ENCODE results near the gene POU2F1.

POU2F1 gene

DNA sequence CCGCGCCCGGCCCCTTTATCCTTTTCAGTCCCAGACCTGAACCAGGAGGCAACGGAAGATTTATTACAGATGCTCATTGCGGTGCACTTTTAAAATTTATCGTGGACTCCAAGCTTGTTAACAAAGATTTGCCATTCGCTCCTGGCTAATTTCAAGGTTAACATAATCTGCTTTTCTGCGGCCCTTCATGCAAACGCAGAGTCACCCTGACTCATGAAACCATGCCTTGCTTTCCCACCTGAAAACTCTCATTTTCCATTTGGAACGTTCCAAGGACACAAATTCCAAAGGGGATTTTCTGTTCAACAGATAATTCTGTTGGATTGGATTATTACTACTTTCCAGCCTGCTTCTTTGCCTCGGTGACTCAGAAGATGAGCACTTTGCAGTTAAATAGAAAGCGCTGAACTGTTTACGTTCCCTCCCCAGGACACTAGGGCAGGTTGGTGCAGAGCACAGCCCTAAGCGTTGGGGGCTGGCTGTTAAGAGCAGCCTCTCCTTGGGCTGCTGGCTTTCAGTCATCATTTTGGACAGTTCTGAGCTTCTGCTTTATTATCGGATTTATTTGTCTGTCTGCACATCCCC is 246.5 kb downstream of the POU2F1 start:
- Histone ChIP-seq H3K27ac (no peak overlapping the region), H3K4me1 (ENCODE audit: control insufficient read depth in 1 of 2, insufficient read depth in 1 of 2, low read depth in 1 of 2, low read length in 1 of 2) (no peaks in the 10 kb centered on the region), H3K4me3 (ENCODE audit: low read depth in 1 of 2, low read length in 1 of 2) (no peak overlapping the region), H3K36me3 (no peaks in the 10 kb centered on the region), H3K27me3 (no peaks in the 10 kb centered on the region), H3K9me3 (no peaks in the 10 kb centered on the region)
- TF ChIP-seq, protein P1, sequence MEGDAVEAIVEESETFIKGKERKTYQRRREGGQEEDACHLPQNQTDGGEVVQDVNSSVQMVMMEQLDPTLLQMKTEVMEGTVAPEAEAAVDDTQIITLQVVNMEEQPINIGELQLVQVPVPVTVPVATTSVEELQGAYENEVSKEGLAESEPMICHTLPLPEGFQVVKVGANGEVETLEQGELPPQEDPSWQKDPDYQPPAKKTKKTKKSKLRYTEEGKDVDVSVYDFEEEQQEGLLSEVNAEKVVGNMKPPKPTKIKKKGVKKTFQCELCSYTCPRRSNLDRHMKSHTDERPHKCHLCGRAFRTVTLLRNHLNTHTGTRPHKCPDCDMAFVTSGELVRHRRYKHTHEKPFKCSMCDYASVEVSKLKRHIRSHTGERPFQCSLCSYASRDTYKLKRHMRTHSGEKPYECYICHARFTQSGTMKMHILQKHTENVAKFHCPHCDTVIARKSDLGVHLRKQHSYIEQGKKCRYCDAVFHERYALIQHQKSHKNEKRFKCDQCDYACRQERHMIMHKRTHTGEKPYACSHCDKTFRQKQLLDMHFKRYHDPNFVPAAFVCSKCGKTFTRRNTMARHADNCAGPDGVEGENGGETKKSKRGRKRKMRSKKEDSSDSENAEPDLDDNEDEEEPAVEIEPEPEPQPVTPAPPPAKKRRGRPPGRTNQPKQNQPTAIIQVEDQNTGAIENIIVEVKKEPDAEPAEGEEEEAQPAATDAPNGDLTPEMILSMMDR (IDR thresholded peaks at IDR 0.05) = no peak

DNA sequence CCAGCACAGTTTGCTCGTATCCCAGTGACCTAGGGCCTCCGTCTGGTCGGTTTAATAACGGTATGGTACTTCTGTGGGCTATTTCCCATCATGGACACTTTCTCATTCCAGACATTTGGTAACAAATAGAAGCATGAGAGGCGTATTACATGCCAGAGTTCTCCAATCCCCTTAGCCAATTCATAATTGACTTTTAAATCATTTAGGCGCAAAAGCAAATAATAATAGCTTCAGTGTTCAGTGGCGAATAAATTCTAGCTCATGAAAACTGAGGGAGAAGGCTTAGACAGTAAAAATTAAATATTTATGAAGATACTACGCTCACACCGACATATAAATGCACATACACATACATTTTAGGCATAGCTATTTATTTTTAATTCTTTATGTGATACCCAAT is 247.1 kb downstream of the POU2F1 start:
- TF ChIP-seq, protein P1 (IDR thresholded peaks at IDR 0.05) = no peak
- H3K27ac ChIP-seq = no peak overlapping the region
- no peak overlapping the region for H3K4me3 ChIP-seq (ENCODE audit: low read depth in 1 of 2, low read length in 1 of 2)
- H3K27me3 ChIP-seq = no peaks in the 10 kb centered on the region
- no peaks in the 10 kb centered on the region for H3K4me1 ChIP-seq (ENCODE audit: control insufficient read depth in 1 of 2, insufficient read depth in 1 of 2, low read depth in 1 of 2, low read length in 1 of 2)
- H3K9me3 ChIP-seq = no peaks in the 10 kb centered on the region
- H3K36me3 ChIP-seq = no peaks in the 10 kb centered on the region

DNA sequence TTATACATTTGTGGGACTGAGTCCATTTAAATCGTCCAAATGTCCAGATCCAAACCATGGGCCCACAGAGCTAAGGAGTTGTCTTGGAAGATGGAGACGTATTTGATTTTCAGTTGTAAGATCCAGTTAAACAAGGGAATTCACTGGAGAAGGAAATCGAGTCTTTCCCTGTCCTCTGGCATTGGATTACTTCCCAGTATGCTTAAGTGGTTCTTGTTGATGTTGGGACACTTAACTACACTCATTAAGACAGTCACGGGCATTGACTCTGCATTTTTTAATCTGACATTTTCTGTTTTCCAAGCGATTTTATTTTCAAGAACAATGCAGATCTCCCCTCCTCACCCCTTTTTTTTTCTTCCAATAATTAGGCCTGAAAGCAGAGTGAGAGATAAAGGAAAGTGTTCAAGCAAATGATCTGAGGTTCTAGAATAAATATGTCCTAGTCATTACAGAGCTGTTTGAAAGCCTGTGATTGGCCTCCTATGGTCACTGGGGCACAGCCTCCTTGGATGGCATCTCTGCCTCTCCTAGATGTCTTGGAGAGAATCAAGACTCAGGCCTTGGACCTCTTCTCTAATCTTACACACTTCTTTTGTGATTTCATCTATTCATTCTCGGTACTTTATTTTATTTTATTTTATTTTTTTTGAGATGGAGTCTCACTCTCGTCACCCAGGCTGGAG is 248.7 kb downstream of the POU2F1 start:
- TF ChIP-seq, protein P1 (IDR thresholded peaks at IDR 0.05) = no peak
- Histone ChIP-seq H3K36me3 (no peaks in the 10 kb centered on the region), H3K9me3 (no peaks in the 10 kb centered on the region), H3K27me3 (no peaks in the 10 kb centered on the region), H3K27ac (no peak overlapping the region), H3K4me1 (ENCODE audit: control insufficient read depth in 1 of 2, insufficient read depth in 1 of 2, low read depth in 1 of 2, low read length in 1 of 2) (no peaks in the 10 kb centered on the region), H3K4me3 (ENCODE audit: low read depth in 1 of 2, low read length in 1 of 2) (no peak overlapping the region)

DNA sequence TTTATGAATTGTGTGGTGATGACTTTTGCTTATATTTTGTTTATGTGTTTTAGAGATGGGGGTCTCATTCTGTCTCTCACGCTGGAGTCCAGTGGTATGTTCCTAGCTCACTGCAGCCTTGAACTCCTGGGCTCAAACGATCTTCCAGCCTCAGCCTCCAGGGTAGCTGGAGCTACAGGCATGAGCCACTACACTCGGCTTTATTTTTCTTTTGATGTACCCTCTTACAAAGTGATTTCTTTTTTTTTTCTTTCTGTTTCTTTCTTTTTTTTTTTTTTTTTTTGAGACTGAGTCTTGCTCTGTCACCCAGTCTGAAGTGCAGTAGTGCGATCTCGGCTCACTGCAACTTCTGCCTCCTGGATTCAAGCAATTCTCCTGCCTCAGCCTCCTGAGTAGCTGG is 250.9 kb downstream of the POU2F1 start:
- no peak overlapping the region for H3K4me3 ChIP-seq (ENCODE audit: low read depth in 1 of 2, low read length in 1 of 2)
- no peak overlapping the region for H3K27ac ChIP-seq
- no peaks in the 10 kb centered on the region for H3K4me1 ChIP-seq (ENCODE audit: control insufficient read depth in 1 of 2, insufficient read depth in 1 of 2, low read depth in 1 of 2, low read length in 1 of 2)
- TF ChIP-seq, protein P1 (IDR thresholded peaks at IDR 0.05) = no peak
- no peaks in the 10 kb centered on the region for H3K9me3 ChIP-seq
- no peaks in the 10 kb centered on the region for H3K36me3 ChIP-seq
- no peaks in the 10 kb centered on the region for H3K27me3 ChIP-seq

DNA sequence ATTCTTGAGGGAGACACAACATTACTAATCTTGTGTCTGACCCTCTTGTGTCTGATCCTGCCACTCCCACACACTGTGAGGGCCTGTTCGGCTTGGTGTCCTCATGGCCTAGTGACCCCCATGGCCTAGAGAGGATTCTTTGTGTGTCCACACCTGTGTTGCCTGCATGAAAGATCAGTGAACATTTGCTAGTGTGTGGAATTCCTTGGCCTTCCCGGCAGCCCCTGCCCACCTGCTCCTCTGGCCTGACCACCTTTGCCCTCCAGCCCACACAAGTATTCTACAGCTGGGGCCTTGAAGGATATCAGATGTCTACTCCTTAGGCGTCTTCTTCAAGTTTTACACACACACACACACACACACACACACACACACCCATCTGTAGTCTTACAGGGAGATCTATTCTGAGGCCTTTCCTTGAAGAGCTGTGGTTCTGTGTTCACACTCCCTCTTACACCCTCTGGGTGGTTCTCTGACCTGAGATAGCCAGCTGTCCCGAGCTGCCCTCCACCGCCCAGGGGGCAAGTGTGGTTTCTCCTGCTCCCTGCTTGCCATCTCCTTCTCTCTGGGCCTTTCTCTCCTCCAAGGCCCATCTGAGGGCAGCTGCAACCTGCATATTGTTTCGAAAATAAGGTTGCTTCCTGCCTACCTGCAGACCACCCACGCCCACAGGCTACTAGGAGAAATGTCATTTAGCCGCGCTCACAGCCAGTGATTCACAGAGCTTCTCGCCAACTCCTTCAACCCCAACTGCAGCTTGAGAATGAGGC is 252.3 kb downstream of the POU2F1 start:
- TF ChIP-seq, protein P1 (IDR thresholded peaks at IDR 0.05) = no peak
- Histone ChIP-seq H3K27ac (no peak overlapping the region), H3K4me3 (ENCODE audit: low read depth in 1 of 2, low read length in 1 of 2) (no peak overlapping the region)

More for the DNA sequence above, 252.3 kb downstream of the POU2F1 start:
- H3K27me3 ChIP-seq = no peaks in the 10 kb centered on the region
- no peaks in the 10 kb centered on the region for H3K4me1 ChIP-seq (ENCODE audit: control insufficient read depth in 1 of 2, insufficient read depth in 1 of 2, low read depth in 1 of 2, low read length in 1 of 2)
- no peaks in the 10 kb centered on the region for H3K36me3 ChIP-seq
- H3K9me3 ChIP-seq = no peaks in the 10 kb centered on the region

Measured in neutrophil (primary cell).